Gastroesophageal sphincter (tissue), 3 donors: Measurements from ENCODE around the gene ITPKC.

Source experiments
- POLR2A ChIP-seq, 2 donors: fragments of 450-650 bp; IDR thresholded peaks; one replicate each; pipeline ENCODE4 v1.6.1; 2017; ENCODE audit warnings: antibody characterized with exemption in 2 of 2, mild to moderate bottlenecking in 2 of 2, moderate library complexity in 1 of 2
- POLR2AphosphoS5 ChIP-seq: sonication (generic); formaldehyde crosslinking; IDR thresholded peaks from one replicate; pipeline ENCODE4 v1.6.1; 2017; ENCODE audit warnings: antibody characterized with exemption
- TF ChIP-seq, protein P1 (sequence below), 4 experiments: fragments of 200-600 bp in 2 of 4; fragments of 450-650 bp in 2 of 4; sonication (generic) in 1 of 4; IDR thresholded peaks; one replicate each; pipeline ENCODE4 v1.5.1; 2017 to 2019; ENCODE audit warnings: antibody characterized with exemption in 4 of 4, mild to moderate bottlenecking in 2 of 4, moderate library complexity in 2 of 4

DNA sequence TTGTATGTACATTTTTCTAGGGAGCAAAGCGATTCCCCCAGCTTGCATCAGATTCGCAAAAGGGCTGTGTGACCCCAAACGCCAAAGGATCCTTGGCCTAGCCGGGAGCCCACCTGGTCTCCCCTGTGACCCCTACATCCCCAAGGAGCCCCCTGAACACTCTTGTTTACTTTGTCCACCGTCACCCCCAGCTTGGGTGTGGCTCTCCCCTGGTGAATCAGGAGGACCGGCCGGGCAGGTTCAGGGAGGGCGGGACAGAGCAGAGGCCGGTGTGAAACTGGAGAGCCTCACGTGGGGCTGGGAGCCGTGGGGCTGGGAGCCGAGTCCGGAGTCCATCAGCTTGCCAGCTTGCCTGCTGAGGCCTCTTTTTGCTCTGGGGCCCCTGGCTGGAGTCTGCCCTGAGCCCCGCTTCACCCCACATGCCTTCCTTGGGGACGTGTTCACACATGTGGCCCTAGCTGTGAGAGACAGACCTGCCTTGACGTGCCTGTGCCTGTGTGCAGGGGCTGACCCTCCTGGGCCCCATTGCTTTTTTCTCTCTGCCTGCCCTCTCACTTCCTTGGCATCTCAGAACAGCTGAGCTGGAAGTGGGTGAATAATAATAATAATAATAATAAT is 2.0 kb downstream of the ITPKC start:
- TF ChIP-seq POLR2A (IDR thresholded peaks at IDR 0.05): peak in 1 of 2 donors; percentile 39
- TF ChIP-seq, protein P1, sequence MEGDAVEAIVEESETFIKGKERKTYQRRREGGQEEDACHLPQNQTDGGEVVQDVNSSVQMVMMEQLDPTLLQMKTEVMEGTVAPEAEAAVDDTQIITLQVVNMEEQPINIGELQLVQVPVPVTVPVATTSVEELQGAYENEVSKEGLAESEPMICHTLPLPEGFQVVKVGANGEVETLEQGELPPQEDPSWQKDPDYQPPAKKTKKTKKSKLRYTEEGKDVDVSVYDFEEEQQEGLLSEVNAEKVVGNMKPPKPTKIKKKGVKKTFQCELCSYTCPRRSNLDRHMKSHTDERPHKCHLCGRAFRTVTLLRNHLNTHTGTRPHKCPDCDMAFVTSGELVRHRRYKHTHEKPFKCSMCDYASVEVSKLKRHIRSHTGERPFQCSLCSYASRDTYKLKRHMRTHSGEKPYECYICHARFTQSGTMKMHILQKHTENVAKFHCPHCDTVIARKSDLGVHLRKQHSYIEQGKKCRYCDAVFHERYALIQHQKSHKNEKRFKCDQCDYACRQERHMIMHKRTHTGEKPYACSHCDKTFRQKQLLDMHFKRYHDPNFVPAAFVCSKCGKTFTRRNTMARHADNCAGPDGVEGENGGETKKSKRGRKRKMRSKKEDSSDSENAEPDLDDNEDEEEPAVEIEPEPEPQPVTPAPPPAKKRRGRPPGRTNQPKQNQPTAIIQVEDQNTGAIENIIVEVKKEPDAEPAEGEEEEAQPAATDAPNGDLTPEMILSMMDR (IDR thresholded peaks at IDR 0.05): no peak
- TF ChIP-seq POLR2AphosphoS5: no peak
